NCI-H1048 (cell line): ENCODE results near the gene UMAD1.

Source experiments
- DNase-seq: peaks from one replicate; lab custom pipeline; 2025; lab: John Stamatoyannopoulos, UW

Gene UMAD1

DNA sequence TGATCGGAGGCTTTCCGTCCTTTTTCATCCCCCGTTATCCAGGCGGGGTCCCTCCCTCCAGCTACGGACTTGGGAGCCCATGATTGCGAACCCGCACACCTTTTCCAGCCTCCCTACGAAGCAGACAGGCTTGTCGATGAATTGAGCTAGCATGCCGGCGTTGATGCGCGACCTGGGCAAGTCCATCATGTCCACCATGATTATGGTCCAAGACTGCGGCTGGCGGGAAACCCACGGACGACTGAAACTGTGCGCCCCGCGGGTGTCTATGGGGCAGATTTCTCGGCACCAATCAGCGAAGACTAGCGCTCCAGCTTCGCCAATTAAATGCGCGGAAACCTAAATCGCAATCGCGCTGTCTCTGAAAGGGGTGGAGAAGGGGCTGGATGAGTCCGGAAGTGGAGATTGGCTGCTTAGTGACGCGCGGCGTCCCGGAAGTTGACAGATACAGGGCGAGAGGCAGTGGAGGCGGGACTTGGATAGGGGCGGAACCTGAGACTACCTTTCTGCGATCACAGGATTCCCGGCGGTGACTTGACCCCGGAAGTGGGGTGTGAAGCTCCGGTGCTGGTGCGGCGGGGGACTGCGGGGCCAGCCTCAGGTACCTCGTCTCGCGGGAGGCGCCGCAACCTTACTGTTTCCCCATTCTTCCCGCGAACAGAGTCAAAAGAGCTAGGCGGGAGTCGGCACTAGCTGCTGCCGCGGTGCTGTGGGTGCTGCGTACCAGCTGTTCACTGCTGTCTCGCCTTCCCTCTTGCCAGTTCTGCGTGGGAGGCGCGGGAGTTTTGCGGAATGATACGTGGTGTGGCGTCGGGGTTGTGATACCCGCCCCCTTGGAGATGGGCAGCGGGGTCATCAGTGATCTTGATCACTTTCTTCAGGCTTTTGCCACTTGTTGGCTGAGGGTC, at the start of gene UMAD1:
Gene UMAD1, plus strand, starts transcription at position 532 of the 908 bp plus-strand sequence. CDS start 32,620 bp downstream, outside the sequence.
- peak; percentile 98 for DNase-seq

DNA sequence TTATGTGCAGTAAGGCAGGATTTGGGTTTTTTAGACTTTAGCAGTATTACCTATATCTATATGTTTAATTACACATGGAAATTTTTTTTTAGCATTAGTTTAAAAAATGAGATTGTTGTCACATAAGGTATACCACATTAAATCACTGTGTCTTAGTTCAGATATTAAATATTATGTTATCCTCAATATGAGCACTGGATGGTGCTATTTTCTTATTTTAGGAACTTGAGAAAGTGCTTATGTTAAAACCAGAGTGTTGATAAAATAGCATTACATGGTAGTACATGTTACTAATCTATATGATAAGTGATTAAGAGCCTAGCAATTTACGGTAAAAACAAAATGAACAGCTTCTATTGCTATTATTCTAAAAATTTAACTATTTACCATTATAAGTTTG, 45.1 kb upstream of the UMAD1 start:
- peak; percentile 10 for DNase-seq

DNA sequence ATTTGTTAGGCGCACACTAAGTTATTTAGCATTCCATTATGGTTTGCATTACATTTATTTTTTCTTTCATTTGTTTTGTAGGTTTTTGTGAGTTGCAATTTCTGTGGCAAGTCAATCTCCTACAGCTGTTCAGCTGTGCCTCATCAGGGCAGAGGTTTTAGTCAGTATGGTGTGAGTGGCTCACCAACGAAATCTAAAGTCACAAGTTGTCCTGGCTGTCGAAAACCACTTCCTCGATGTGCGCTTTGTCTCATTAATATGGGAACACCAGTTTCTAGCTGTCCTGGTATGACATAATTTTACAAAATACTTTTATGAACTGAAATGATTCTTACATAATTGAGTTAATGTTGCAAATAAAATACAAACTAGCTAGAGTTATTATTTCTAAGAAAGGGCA, 44.4 kb upstream of the UMAD1 start:
- DNase-seq: no peak

DNA sequence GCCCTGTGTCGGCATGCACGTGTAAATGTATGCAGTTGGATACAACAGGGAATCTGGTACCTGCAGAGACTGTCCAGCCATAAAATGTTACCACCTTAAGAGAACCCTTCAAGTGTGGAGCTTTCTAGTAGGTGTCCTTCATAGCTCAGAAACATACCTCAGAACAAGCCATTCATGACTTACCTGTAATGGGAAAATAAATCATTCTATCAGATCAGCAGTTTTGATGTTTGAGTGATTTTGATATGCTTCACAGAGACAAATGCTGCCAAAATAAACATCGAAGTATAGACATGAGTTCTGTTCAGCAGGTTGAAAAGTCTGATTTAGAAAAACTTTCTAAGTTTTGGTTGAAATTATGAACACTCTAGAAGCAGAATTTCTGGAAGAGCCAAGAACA, 33.5 kb upstream of the UMAD1 start:
- no peak for DNase-seq

DNA sequence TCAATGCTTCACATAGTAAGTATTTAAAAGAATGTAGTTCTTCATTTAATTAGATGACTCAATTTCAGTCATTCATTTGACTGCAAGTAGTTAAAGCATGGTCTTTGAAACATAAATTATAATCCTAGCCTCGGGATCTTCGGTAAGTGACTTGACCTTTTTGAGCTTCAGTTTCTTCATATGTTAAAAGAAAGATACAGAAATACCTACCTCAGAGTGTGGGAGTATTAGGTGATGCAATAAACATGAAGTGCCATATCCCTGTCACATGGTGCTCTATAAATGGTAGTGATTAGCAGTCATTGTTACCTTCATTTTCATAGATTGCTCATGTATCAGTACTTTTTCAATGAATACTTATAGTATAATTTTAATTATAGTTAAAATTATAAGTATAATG, 31.2 kb upstream of the UMAD1 start:
- no peak for DNase-seq

DNA sequence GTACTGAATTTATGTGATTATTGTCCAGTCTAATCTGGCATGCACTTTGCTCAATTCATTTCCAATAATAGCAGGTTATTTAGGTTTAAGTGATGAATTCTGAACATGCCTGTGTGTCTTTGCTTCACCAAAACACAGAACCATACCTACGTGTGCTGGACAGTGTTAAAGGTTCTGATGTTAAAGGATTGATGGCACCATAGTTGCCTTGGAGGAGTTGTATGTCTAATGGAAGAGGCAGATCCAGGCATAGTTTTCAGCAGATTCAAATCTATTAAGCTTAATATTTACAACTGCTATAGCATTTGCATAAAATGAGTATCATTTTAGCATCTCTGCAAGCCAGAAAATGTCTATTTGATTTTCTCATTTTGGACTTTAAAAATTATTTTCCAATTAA, 28.0 kb upstream of the UMAD1 start:
- DNase-seq: no peak

DNA sequence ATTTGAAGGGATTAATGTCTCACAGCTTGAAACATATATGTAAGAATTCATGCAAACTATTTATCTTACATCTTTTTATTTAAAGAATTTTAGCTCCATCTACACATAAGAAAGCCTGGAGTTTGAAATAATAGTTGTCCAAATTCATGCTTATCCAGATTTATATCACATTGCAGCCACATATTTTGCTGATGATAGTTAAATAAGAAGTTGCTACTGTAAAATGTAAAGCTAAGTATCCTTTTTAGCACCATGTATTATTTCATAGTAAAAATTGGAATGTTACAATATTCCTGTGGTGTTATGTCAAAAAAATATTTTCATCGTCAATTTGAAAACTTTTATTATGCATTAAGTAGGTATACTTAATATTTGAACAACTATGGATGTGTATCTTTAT, 27.3 kb upstream of the UMAD1 start:
- DNase-seq: no peak

DNA sequence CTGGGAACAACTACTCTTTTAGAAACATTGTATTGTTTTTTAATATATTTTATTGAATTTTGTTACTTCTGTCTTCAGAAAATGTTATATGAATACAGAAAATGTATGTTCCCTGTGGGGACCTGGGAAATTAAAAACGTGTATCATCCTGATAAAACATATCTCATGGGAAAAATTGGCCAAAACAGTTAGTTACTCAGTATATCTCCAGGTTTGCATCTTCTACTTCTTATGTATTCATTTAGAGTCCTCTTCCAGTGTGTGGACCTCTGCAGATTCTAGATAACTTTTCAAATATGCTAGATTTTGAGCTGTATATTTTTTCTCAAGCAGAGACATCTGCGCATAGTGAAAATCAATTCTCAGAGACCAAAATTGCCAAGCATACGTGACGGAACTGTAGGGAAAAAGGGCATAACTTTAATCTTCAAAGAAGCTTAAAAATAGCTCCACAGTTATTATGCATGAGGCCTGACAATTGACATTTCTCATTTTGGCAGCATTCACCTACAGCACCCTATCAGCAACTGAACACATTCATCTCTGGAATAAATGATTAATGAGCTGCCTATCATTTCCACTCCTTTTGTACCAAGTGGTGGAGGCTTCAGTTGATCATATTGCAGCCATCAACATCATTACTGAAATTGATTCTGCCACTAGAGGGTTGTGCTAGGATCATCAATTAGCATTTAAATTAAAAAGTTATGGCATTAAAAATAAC, 26.4 kb upstream of the UMAD1 start:
- DNase-seq: no peak

DNA sequence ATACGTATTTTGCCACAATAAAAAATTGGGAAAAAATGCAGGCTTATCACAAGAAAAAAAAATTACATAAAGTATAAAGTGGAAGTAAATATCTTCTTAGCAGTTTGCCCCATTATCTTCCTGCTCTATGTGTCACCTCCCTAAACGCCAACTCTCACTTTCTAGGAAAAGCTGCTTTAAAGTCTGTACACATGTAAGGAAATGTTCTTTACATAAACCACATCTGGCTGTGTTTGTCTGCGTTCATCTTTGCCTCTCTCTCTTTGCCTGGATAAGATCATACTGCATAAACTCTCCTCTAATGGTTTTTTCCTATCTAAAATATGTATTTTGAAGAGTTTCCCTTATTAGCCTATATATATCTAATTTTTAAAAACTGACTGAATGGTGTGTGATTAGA, 23.0 kb upstream of the UMAD1 start:
- no peak for DNase-seq

DNA sequence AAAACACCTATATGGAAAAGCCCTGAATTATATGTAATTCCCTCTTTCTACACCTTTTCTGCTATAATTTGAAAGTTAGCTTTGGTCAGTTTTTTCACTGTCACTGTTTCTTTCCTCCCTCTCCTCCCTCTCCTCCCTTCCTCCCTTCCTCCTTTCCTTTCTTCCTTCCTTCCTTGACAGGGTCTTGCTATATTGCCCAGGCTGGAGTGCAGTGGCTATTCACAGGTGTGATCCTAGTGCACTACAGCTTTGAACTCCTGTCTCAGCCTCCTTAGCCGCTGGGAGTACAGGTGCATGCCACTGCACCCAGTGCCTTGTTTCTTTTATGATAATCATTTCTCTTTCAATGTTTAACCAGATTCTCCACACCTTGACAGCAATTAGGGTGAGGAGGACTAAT, 22.1 kb upstream of the UMAD1 start:
- DNase-seq: no peak

DNA sequence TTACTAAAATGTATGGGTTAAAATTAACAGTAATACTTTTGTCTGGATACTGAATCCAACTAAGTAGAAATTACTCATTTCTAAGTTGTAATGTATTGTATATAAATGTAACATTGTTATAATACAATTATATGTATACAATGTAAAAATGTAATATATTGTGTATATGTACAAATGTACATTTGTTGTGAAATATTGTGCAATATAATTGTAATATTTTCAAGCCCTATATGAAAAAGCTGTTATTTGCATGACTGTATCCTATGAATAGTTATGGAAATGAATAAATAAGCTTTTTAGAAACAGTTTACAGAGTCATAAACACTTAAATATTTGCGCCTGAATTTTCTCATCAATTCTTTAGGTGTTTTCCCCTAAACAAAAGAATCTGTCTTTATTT, 20.3 kb upstream of the UMAD1 start:
- no peak for DNase-seq

DNA sequence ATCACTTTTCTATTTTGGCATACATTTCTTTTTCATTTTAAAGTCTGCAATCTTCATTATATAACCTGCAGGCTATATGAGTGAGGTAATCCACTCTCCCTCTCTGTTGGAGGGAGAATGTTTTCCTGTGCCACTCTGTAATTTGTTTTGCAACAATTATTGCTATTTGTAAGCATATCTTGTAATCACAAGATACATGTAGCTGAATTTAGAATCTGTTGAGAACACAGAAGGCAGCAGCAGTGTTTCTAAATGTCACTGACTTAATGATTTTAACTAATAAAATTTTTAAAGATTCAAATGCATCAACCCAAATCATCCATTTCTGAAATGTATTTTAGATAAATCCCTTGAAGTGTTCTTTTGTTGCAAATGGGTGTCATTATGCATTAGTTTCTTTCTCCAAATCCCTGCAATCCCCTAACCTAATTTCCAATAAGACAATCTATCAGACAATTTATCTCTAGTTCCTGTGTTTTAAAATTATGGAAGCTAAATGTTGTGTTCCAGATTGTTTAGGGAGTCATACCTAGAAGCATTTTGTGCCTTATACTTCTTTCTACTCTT, 19.8 kb upstream of the UMAD1 start:
- DNase-seq: no peak

DNA sequence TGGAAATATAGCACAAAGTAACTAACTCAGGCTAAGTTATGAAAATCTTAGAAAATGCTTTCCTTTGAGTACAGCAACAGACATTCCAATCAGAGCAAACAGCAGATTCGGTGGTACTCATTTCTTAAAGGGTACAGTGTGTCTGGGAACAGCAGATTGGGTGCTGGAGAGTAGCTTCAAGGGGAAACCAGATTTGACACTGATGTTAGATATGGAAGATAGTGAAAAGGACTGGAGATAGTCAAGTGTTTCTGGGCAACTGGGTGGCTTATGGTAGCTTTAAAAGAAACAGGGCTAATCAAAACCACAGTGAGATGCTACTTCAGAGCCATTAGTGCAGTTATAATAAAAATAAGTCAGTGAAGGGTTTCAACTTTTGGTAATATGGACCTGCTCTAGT, 12.1 kb upstream of the UMAD1 start:
- no peak for DNase-seq

DNA sequence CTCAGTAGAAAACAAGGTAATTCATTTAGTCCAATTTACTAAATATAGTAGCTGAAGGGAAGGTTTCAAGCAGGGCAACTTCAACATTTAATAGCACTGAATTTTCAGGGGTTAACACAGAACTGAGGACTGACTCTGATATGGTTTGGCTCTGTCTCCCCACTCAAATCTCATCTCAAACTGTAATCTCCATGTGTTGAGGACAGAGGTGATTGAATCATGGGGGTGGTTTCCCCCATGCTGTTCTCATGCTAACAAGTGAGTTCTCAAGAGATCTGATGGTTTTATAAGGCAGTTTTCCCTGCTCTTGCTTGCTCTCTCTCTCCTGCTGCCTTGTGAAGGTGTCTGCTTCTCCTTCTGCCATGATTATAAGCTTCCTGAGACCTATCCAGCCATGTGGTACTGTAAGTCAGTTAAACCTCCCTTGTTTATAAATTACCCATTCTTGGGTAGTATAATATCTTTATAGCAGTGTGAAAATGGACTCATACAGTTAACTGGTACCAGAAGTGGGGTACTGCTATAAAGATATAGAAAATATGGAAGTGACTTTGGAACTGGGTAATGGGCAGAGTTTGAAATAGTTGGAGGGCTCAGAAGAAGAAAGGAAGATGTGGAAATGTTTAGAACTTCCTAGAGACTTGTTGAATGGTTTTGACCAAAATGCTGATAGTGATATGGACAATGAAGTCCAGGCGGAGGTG, 9.8 kb upstream of the UMAD1 start:
- DNase-seq: no peak

DNA sequence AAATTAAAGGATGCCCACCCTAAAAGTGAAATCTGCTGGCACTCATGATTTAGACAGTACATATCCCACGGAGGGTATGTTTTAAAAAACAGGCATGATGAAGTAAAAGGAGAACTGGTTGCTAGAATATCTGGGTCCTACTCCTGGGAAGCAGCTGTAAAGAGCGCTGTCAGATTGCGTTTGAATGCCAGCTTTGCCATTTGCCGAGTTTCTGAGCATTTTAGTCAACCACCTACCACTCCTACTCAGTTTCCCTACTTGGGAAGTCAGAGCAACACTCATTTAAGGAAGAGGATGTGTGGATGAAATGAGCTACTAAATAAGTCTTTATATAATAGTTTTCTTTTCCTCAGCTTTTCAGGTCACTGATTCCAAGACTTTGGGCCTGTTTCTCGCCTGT, 1.1 kb upstream of the UMAD1 start:
- no peak for DNase-seq

DNA sequence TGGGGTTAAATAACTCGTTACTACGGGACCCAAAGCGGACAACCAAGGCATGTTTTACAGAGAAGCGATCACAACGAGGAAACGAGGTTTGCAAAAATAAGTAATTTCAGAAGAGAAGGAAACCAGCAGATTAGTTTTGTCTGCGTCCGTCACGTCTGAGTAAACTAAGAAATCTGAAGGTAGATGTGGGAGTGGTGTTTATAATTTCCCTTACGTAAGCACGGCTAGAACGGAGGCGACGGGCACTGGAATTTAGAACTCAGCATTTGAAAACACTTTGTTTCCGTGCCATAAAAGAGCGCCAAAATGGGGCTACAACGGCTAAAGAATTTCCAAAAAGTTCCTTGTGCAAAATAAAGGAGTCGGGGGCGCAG, 718 bp upstream of the UMAD1 start:
- no peak for DNase-seq

DNA sequence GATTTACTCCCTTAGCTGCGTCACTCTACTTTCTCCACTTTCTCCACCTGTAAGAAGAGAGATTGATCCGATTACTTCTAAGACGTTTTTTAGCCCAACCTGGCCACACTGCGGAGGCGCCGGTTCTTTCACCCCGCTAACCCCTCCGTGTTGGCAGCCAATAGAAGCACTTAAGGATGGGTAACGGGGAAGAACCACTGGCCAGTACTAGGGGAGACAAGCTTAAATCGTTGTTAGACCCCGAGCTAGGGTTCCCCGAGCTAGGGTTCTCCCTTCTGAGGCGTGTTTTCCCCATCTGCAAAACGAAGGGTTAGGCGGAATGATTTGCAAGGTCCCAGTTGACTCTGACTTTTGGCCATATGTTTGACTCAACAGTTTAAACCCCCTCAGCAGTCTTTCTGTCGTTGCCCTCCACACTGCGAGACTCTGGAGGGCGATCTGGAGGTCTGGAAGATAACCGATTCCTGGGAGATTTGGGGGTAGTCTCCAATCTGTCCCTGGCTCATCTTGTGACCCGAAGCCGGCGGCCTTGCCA, 644 bp downstream of the UMAD1 start:
- DNase-seq: no peak

DNA sequence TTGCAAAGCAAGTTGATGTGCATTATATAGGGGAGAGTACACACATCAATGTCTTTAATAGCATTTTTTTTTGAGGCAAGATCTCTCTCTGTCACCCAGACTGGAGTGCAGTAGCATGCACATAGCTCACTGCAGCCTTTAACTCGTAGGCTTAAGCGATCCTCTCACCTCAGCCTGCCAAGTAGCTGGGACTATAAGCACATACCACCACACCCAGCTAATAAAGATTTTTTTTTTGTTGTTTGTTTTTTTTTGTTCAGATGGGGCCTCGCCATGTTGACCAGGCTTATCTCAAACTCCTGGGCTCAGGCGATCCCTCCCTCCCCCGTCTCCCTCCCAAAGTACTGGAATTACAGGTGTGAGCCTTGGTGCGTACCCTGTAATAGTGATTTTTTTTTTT, 1.5 kb downstream of the UMAD1 start:
- DNase-seq: no peak

DNA sequence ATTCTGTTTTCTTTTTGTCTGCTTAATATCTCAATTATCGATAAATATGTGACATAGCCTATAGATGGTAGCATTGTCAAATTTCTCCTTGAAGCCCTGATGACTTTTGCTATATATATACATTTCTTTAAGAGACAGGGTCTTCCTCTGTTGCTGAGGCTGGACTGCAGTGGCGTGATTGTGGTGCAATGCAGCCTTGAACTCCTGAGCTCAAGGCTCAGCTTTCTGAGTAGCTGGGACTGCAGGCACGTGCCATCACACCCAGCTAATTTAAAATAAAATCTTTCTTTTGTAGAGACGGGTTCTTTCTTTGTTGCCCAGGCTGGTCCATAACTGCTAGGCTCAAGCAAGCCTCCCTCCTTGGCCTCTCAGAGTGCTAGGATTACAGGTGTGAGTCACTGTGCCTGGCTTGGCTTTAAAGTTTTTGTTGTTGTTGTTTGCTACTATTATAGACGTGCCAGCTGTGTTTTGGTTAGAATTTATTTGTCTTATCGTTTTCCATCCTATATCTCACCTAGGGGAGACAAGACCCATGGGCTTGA, 7.0 kb downstream of the UMAD1 start:
- no peak for DNase-seq

DNA sequence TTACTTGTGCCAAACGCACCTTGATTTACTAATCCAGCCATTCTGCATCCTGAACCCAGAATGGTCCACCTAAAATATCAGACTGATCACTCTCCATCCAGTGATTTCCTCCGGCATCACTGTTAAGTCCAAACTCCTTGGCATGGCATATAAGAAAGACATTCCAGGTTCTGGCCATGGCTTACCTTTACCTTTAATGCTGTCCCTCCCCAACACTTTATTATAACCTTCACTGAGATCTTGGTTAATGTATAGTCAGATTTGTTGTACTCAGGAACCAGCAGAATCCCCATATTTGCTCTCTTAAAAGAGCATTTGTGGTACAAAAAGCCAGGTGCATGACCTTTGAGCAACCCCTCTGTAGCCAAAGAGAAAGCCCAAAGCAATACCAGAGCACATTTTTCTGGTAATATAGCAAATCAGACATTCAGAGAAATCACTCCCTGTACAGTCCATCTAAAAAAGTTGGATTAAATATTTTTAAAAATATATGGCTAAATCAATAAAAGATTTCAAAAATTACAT, 10.2 kb downstream of the UMAD1 start:
- no peak for DNase-seq

DNA sequence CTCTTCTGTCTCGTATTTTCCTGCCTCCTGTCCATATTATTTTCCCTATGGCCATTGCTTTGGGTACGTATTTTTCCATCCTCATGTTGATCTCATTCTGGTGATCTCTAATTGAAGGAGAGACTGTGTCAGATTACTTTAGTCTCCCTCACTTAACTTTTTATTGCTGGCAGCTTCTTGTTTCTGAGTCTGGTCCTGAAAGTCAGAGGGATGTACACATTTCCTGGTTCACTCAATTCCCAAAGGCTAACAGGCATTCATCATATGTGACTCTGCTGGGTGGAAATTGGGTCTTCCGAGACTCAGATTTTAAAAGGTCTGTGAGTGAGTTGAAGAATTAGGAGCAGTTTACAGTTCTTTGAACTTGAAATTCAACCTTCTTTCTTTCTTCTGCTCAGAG, 10.9 kb downstream of the UMAD1 start:
- DNase-seq: no peak
